Astrocyte (in vitro differentiated cells and primary cell): Measurements from ENCODE around the gene MUC5AC. TPM values are rescaled to one million over a fixed set of nuclear protein-coding genes. Genes with fewer than 3 reads are reported as not detected.

Source experiments
- DNase-seq: peaks from one replicate; pipeline ENCODE4 v3.0.0-alpha.2; 2010; ENCODE audit warnings: low read depth
- FAIRE-seq: peaks from 2 replicates; lab custom pipeline; 2011; peaks lifted over from hg19 to GRCh38; lab: Jason Lieb, UNC
- H2AFZ ChIP-seq: 2 replicates; pipeline ENCODE4 v1.6.0; 2012; ENCODE audit warnings: low read depth, low read length, inconsistent platforms
- H3K27ac ChIP-seq: 2 replicates; pipeline ENCODE4 v1.5.1; 2011; ENCODE audit warnings: low read depth, low read length, inconsistent platforms
- H3K27me3 ChIP-seq: 2 replicates; pipeline ENCODE4 v1.6.0; 2011; ENCODE audit warnings: low read length, inconsistent platforms; ENCODE audit not compliant: insufficient read depth
- H3K36me3 ChIP-seq: 2 replicates; pipeline ENCODE4 v1.5.1; 2011; ENCODE audit warnings: low read length, inconsistent platforms; ENCODE audit not compliant: insufficient read depth
- H3K4me1 ChIP-seq: 2 replicates; pipeline ENCODE4 v1.5.1; 2011; ENCODE audit warnings: low read length, inconsistent platforms; ENCODE audit not compliant: insufficient read depth
- H3K4me2 ChIP-seq: 2 replicates; pipeline ENCODE4 v1.6.0; 2012; ENCODE audit warnings: low read length, inconsistent platforms
- H3K4me3 ChIP-seq: 2 replicates; pipeline ENCODE4 v1.5.1; 2011; ENCODE audit warnings: low read depth, mild to moderate bottlenecking, low read length, inconsistent platforms; ENCODE audit not compliant: insufficient read depth
- H3K79me2 ChIP-seq: 2 replicates; pipeline ENCODE4 v1.6.0; 2012; ENCODE audit warnings: mild to moderate bottlenecking, low read length, inconsistent platforms; ENCODE audit not compliant: insufficient read depth
- H3K9ac ChIP-seq: 2 replicates; pipeline ENCODE4 v1.6.0; 2012; ENCODE audit warnings: mild to moderate bottlenecking, low read length, inconsistent platforms
- H3K9me3 ChIP-seq: 2 replicates; pipeline ENCODE4 v1.5.1; 2012; ENCODE audit warnings: low read depth, mild to moderate bottlenecking, low read length, inconsistent platforms; ENCODE audit not compliant: insufficient read depth
- H4K20me1 ChIP-seq: 2 replicates; pipeline ENCODE4 v1.6.0; 2012; ENCODE audit warnings: low read length, inconsistent platforms; ENCODE audit not compliant: insufficient read depth
- H3K27ac Mint-ChIP-seq: one replicate; pipeline ENCODE4 v1.8.0; 2021; ENCODE audit warnings: mild to moderate bottlenecking, mixed read lengths; ENCODE audit not compliant: unreplicated experiment
- H3K27me3 Mint-ChIP-seq: one replicate; pipeline ENCODE4 v1.8.0; 2021; ENCODE audit warnings: low read depth, mixed read lengths; ENCODE audit not compliant: unreplicated experiment
- H3K36me3 Mint-ChIP-seq: one replicate; pipeline ENCODE4 v1.8.0; 2021; ENCODE audit warnings: low read depth, mixed read lengths; ENCODE audit not compliant: unreplicated experiment
- H3K4me1 Mint-ChIP-seq: one replicate; pipeline ENCODE4 v1.8.0; 2021; ENCODE audit warnings: low read depth, mixed read lengths; ENCODE audit not compliant: unreplicated experiment
- H3K4me3 Mint-ChIP-seq: one replicate; pipeline ENCODE4 v1.8.0; 2021; ENCODE audit warnings: mild to moderate bottlenecking, moderate library complexity, mixed read lengths; ENCODE audit not compliant: unreplicated experiment
- H3K9me3 Mint-ChIP-seq: one replicate; pipeline ENCODE4 v1.8.0; 2021; ENCODE audit warnings: mild to moderate bottlenecking, mixed read lengths; ENCODE audit not compliant: unreplicated experiment
- EZH2 ChIP-seq: IDR thresholded peaks from 2 replicates; pipeline ENCODE4 v1.6.1; 2012; ENCODE audit warnings: mild to moderate bottlenecking, low read length, inconsistent platforms; ENCODE audit not compliant: insufficient read depth
- total RNA-seq: library from RNA; stranded (reverse); gene quantifications from 2 replicates; pipeline ENCODE4 v1.2.1, GENCODE V29; 2021
- TF ChIP-seq, protein P1 (sequence below): IDR thresholded peaks from 2 replicates; pipeline ENCODE4 v1.5.1; 2011; ENCODE audit warnings: low read depth, mild to moderate bottlenecking, inconsistent platforms, low read length, moderate library complexity; ENCODE audit not compliant: insufficient read depth

The MUC5AC gene
- total RNA-seq, 1 donor from 2014 or later: not detected

DNA sequence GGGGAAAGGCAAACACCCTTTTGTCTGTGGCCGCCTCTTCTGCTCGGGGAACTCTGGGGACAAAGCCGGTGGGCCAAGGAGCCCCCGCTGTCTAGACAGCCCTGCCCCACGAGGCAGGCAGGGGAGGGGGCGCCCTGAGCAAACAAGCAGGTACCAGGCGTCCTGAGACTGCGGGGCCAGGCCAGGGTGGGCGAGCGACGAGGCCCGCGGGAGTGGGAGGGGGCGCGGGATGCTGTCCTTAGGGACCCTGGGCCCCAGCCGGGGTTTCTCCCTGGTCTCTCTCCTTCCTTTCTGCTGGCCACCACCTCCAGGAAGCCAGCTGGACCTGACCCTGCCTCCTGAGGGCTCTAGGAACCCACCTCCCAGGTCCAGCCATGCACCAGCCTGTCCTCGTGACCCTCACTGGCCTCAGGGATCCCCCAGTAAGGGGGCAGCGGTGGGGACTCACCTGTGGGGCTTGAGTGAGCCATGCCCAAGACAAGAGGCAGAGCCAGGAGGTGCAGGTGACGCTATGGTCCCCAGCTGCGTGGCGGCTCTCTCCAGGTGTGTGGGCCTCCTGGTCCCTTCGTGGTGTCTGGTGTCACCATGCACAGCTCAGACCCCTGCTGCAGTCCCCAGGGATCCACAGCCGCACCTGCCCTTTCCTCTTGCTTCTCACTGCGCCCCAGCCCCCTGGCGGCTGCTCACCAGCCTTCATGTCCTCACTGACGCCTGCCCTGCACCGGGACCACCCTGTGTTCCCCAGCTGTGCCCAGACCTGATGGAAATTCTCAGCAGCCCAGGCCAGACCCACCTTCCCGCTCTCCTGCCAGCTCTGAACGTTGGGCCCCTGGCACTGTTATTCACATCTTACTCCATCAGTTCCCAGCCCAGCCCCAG is 26.5 kb upstream of the MUC5AC start:
- Mint-ChIP-seq H3K27me3 (peaks cover 32% of the 10 kb centered on the region), H3K27ac (no peak overlapping the region), H3K4me3 (no peak overlapping the region), H3K4me1 (no peaks in the 10 kb centered on the region), H3K9me3 (peaks cover 16% of the 10 kb centered on the region), H3K36me3 (no peaks in the 10 kb centered on the region)
- no peak for DNase-seq
- FAIRE-seq: no peak
- TF ChIP-seq EZH2: no peak
- TF ChIP-seq, protein P1, sequence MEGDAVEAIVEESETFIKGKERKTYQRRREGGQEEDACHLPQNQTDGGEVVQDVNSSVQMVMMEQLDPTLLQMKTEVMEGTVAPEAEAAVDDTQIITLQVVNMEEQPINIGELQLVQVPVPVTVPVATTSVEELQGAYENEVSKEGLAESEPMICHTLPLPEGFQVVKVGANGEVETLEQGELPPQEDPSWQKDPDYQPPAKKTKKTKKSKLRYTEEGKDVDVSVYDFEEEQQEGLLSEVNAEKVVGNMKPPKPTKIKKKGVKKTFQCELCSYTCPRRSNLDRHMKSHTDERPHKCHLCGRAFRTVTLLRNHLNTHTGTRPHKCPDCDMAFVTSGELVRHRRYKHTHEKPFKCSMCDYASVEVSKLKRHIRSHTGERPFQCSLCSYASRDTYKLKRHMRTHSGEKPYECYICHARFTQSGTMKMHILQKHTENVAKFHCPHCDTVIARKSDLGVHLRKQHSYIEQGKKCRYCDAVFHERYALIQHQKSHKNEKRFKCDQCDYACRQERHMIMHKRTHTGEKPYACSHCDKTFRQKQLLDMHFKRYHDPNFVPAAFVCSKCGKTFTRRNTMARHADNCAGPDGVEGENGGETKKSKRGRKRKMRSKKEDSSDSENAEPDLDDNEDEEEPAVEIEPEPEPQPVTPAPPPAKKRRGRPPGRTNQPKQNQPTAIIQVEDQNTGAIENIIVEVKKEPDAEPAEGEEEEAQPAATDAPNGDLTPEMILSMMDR: no peak
- Histone ChIP-seq H3K9ac (no peak overlapping the region), H3K36me3 (no peaks in the 10 kb centered on the region), H3K4me1 (no peaks in the 10 kb centered on the region), H3K27me3 (no peaks in the 10 kb centered on the region), H3K4me2 (no peak overlapping the region), H3K9me3 (no peaks in the 10 kb centered on the region), H3K27ac (no peak overlapping the region), H3K4me3 (no peak overlapping the region), H2AFZ (no peak overlapping the region), H3K79me2 (no peaks in the 10 kb centered on the region), H4K20me1 (no peaks in the 10 kb centered on the region)

DNA sequence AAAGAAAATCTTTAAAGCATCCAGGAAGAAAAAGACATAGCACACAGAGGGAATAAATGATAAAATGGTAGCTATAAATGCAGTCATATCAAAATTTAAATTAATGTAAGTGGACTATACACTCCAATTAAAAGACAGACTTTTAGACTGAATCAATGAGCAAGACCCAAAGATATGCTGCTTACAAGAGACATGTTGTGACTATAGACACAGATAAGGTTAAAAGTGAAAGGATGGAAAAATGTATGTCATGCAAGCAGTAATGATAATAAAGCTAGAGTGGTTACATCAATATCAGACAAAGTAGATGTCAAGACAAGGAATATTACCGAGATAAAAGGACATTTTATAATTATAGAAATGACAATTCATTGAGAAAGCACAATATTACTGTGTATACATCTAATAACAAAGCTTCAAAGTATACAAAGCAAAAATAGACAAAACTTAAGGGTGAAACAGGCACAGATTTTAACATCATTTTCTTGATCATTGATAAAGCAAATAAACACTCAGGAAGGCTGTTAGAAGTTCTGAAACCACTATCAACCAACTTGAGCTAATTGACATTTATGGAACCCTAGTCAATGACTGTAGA is 22.8 kb upstream of the MUC5AC start:
- Histone ChIP-seq H4K20me1 (no peaks in the 10 kb centered on the region), H3K4me2 (no peak overlapping the region), H3K27me3 (no peaks in the 10 kb centered on the region), H3K9me3 (no peaks in the 10 kb centered on the region), H3K79me2 (no peaks in the 10 kb centered on the region), H3K27ac (no peak overlapping the region), H2AFZ (no peak overlapping the region), H3K9ac (no peak overlapping the region), H3K36me3 (no peaks in the 10 kb centered on the region), H3K4me3 (no peak overlapping the region), H3K4me1 (peaks cover 8% of the 10 kb centered on the region)
- H3K4me1 Mint-ChIP-seq: peaks cover 17% of the 10 kb centered on the region
- no peak for FAIRE-seq
- peaks cover 30% of the 10 kb centered on the region for H3K27me3 Mint-ChIP-seq
- H3K4me3 Mint-ChIP-seq: no peak overlapping the region
- H3K36me3 Mint-ChIP-seq: no peaks in the 10 kb centered on the region
- TF ChIP-seq, protein P1: no peak
- no peak for TF ChIP-seq EZH2
- DNase-seq: no peak
- peaks cover 20% of the 10 kb centered on the region for H3K9me3 Mint-ChIP-seq
- H3K27ac Mint-ChIP-seq: no peak overlapping the region
